Retina (tissue), 1 donor: Measurements from ENCODE around the gene WBP1L.

ENCODE experiments used
- DNase-seq: peaks from one replicate; pipeline ENCODE4 v3.0.0-alpha.2; 2016

WBP1L gene

GRCh38 chr10:102761981-102762380, 18.2 kb downstream of the WBP1L start:
- no peak for DNase-seq

GRCh38 chr10:102762401-102763015, 18.8 kb downstream of the WBP1L start:
- no peak for DNase-seq

GRCh38 chr10:102763037-102763607, 19.4 kb downstream of the WBP1L start:
- DNase-seq = no peak

GRCh38 chr10:102764470-102765161, 20.9 kb downstream of the WBP1L start:
- no peak for DNase-seq

GRCh38 chr10:102765336-102765735, 21.6 kb downstream of the WBP1L start:
- DNase-seq = no peak

- DNase-seq = no peak
Observed at GRCh38 chr10:102767428-102768160, 23.8 kb downstream of the WBP1L start.

GRCh38 chr10:102769375-102770107, 25.8 kb downstream of the WBP1L start:
- DNase-seq = no peak

GRCh38 chr10:102770108-102770482, 26.3 kb downstream of the WBP1L start:
- no peak for DNase-seq

- no peak for DNase-seq
Observed at GRCh38 chr10:102770792-102771191, 27.0 kb downstream of the WBP1L start.

GRCh38 chr10:102773320-102773719, 29.6 kb downstream of the WBP1L start:
- DNase-seq = no peak

- no peak for DNase-seq
Observed at GRCh38 chr10:102773986-102774385, 30.2 kb downstream of the WBP1L start.

GRCh38 chr10:102775201-102775934, 31.6 kb downstream of the WBP1L start:
- peak; percentile 10 for DNase-seq

GRCh38 chr10:102775935-102776669, 32.4 kb downstream of the WBP1L start:
- peak; percentile 68 for DNase-seq

- DNase-seq = peak; percentile 77
Observed at GRCh38 chr10:102776779-102777456, 33.2 kb downstream of the WBP1L start.

- DNase-seq = no peak
Observed at GRCh38 chr10:102777711-102778453, 34.1 kb downstream of the WBP1L start.

GRCh38 chr10:102778781-102779180, 35.0 kb downstream of the WBP1L start:
- no peak for DNase-seq

GRCh38 chr10:102779680-102780526, 36.2 kb downstream of the WBP1L start:
- DNase-seq = no peak

- DNase-seq = no peak
Observed at GRCh38 chr10:102780527-102780808, 36.7 kb downstream of the WBP1L start.
